A172 (cell line): ENCODE results near the gene OR5AC2. TPM values are rescaled to one million over a fixed set of nuclear protein-coding genes. Genes with fewer than 3 reads are reported as not detected.

Experiments
- total RNA-seq: library from RNA; depleted of rRNA; stranded (reverse); fragments of >200 nt; shearing (Covaris generic); gene quantifications from 2 replicates; pipeline ENCODE4 v1.2.3, GENCODE V29; 2014; rRNA removed

The OR5AC2 gene
- total RNA-seq, 1 experiment from 2014 or later, result not detected

Other genes with a start within 250 kb of the OR5AC2 start
- 36.4 and 42.3 TPM in 2 replicates for gene RIOX2, start 114.7 kb upstream of the OR5AC2 start, total RNA-seq
- not detected in 2 replicates for gene GABRR3, start 51.9 kb upstream of the OR5AC2 start, total RNA-seq
- gene OR5H1, start 43.5 kb downstream of the OR5AC2 start, total RNA-seq, result not detected in 2 replicates
- not detected in 2 replicates for gene OR5H14, start 60.3 kb downstream of the OR5AC2 start, total RNA-seq
- gene OR5H15, start 79.5 kb downstream of the OR5AC2 start, total RNA-seq, result not detected in 2 replicates
- not detected in 2 replicates for gene OR5H6, start 177.1 kb downstream of the OR5AC2 start, total RNA-seq
- not detected in 2 replicates for gene OR5H2, start 195.3 kb downstream of the OR5AC2 start, total RNA-seq